H1 (cell line): ENCODE data around the gene GSTA3. TPM values are rescaled to one million over a fixed set of nuclear protein-coding genes. Genes with fewer than 3 reads are reported as not detected.

Experiments
- CTCF ChIA-PET: fragments of 300-600 bp; sonication (Branson Sonifier 250); formaldehyde crosslinking; loops from one replicate; lab custom pipeline; 2021; ENCODE audit not compliant: partially characterized antibody; lab: Charles Lee
- POLR2A ChIA-PET: fragments of 300-600 bp; sonication (Branson Sonifier 250); formaldehyde crosslinking; loops from one replicate; lab custom pipeline; 2021; ENCODE audit warnings: inconsistent platforms; ENCODE audit not compliant: partially characterized antibody; lab: Charles Lee
- DNase-seq, 2 experiments: peaks; one replicate each; pipeline versions ENCODE4 v3.0.0 to v3.0.0-alpha.2; 2010 to 2022; ENCODE audit warnings: low spot score in 2 of 2, low read depth in 1 of 2, mixed read lengths in 1 of 2
- FAIRE-seq: peaks from 2 replicates; lab custom pipeline; 2011; peaks lifted over from hg19 to GRCh38; lab: Jason Lieb, UNC
- H2AFZ ChIP-seq: 2 replicates; pipeline ENCODE4 v1.8.1; 2012; ENCODE audit warnings: low read length, inconsistent platforms
- H2AK5ac ChIP-seq: 2 replicates; pipeline ENCODE4 v1.6.1; 2013; ENCODE audit warnings: low read depth, low read length
- H2BK120ac ChIP-seq: replicated peaks from 2 replicates; pipeline ENCODE3; 2013; ENCODE audit warnings: low read depth, low read length, inconsistent platforms
- H2BK12ac ChIP-seq: 2 replicates; pipeline ENCODE4 v1.6.1; 2013; ENCODE audit warnings: low read depth, low read length
- H2BK15ac ChIP-seq: 2 replicates; pipeline ENCODE4 v1.6.1; 2013; ENCODE audit warnings: low read length
- H2BK20ac ChIP-seq: 2 replicates; pipeline ENCODE4 v1.6.1; 2013; ENCODE audit warnings: low read length
- H2BK5ac ChIP-seq: 2 replicates; pipeline ENCODE4 v1.6.1; 2013; ENCODE audit warnings: low read depth, low read length
- H3K14ac ChIP-seq: 2 replicates; pipeline ENCODE4 v1.6.1; 2013; ENCODE audit warnings: inconsistent platforms; ENCODE audit not compliant: insufficient read length
- H3K18ac ChIP-seq: 2 replicates; pipeline ENCODE4 v1.6.1; 2013; ENCODE audit warnings: low read length; ENCODE audit errors: extremely low read depth
- H3K23ac ChIP-seq: 2 replicates; pipeline ENCODE4 v1.6.1; 2013; ENCODE audit warnings: inconsistent platforms; ENCODE audit not compliant: insufficient read length
- H3K23me2 ChIP-seq: 2 replicates; pipeline ENCODE4 v1.6.1; 2013; ENCODE audit warnings: low read depth, low read length
- H3K27ac ChIP-seq: 2 replicates; pipeline ENCODE4 v1.6.1; 2011; ENCODE audit warnings: low read depth, low read length, inconsistent platforms
- H3K27me3 ChIP-seq, 4 experiments: replicated peaks in 1 of 4; 1 replicate in 1 of 4; 2 replicates in 3 of 4; pipeline versions ENCODE4 v1.6.1 to v1.8.1; 2011 to 2013; ENCODE audit warnings: low read length in 3 of 4, mild to moderate bottlenecking in 3 of 4, inconsistent platforms in 2 of 4, mixed read lengths in 2 of 4, moderate library complexity in 1 of 4; ENCODE audit not compliant: control insufficient read depth in 3 of 4, insufficient read depth in 3 of 4; ENCODE audit errors: extremely low read depth in 1 of 4
- H3K36me3 ChIP-seq, 4 experiments: 2 replicates each; pipeline versions ENCODE4 v1.6.1 to v1.8.1; 2011 to 2013; ENCODE audit warnings: mild to moderate bottlenecking in 4 of 4, low read length in 3 of 4, moderate library complexity in 2 of 4, control low read depth in 1 of 4, inconsistent platforms in 1 of 4; ENCODE audit not compliant: insufficient read depth in 4 of 4, control insufficient read depth in 2 of 4
- H3K4ac ChIP-seq: replicated peaks from 2 replicates; pipeline ENCODE3; 2013; ENCODE audit warnings: low read length, low read depth, mixed read lengths, inconsistent platforms; ENCODE audit not compliant: insufficient read length
- H3K4me1 ChIP-seq, 4 experiments: replicated peaks in 1 of 4; 1 replicate in 1 of 4; 2 replicates in 3 of 4; pipeline versions ENCODE4 v1.6.1 to v1.8.1; 2011 to 2013; ENCODE audit warnings: low read length in 3 of 4, inconsistent platforms in 2 of 4, mixed read lengths in 1 of 4; ENCODE audit not compliant: insufficient read depth in 4 of 4, control insufficient read depth in 3 of 4
- H3K4me2 ChIP-seq, 2 experiments: 2 replicates each; pipeline versions ENCODE4 v1.6.1 to v1.8.1; 2011 to 2013; ENCODE audit warnings: low read depth in 2 of 2, low read length in 2 of 2, control low read depth in 1 of 2, inconsistent platforms in 1 of 2, mild to moderate bottlenecking in 1 of 2; ENCODE audit not compliant: insufficient read depth in 1 of 2
- H3K4me3 ChIP-seq, 4 experiments: fragments of 200-600, 300-600 bp in 1 of 4; sonication (generic), shearing (Covaris generic), sonication (Bioruptor Twin) in 1 of 4; 2 replicates each; pipeline versions ENCODE4 v1.5.1 to v1.8.1; 2011 to 2016; ENCODE audit warnings: low read length in 4 of 4, low read depth in 3 of 4, control low read depth in 2 of 4, inconsistent platforms in 2 of 4, mild to moderate bottlenecking in 2 of 4, mixed read lengths in 1 of 4, moderate library complexity in 1 of 4; ENCODE audit not compliant: insufficient read depth in 2 of 4; ENCODE audit errors: extremely low read depth in 1 of 4
- H3K56ac ChIP-seq: replicated peaks from 2 replicates; pipeline ENCODE3; 2013; ENCODE audit warnings: low read depth, mild to moderate bottlenecking, mixed read lengths, low read length, inconsistent platforms; ENCODE audit not compliant: insufficient read length
- H3K79me1 ChIP-seq: 2 replicates; pipeline ENCODE4 v1.6.1; 2013; ENCODE audit warnings: low read depth, low read length, control low read depth
- H3K79me2 ChIP-seq, 2 experiments: 2 replicates each; pipeline versions ENCODE4 v1.6.1 to v1.8.1; 2012 to 2013; ENCODE audit warnings: low read length in 2 of 2, mild to moderate bottlenecking in 2 of 2, inconsistent platforms in 1 of 2; ENCODE audit not compliant: insufficient read depth in 2 of 2, control insufficient read depth in 1 of 2
- H3K9ac ChIP-seq, 4 experiments: replicated peaks in 1 of 4; 1 replicate in 1 of 4; 2 replicates in 3 of 4; pipeline versions ENCODE4 v1.6.1 to v1.8.1; 2011 to 2013; ENCODE audit warnings: low read depth in 3 of 4, low read length in 3 of 4, control low read depth in 2 of 4, mild to moderate bottlenecking in 2 of 4, moderate library complexity in 2 of 4, inconsistent platforms in 1 of 4; ENCODE audit errors: extremely low read depth in 1 of 4
- H3K9me3 ChIP-seq, 2 experiments: 2 replicates each; pipeline versions ENCODE4 v1.6.1 to v1.8.1; 2012 to 2013; ENCODE audit warnings: mild to moderate bottlenecking in 2 of 2, moderate library complexity in 2 of 2, control low read depth in 1 of 2, inconsistent platforms in 1 of 2, low read depth in 1 of 2, low read length in 1 of 2, mixed read lengths in 1 of 2; ENCODE audit not compliant: insufficient read depth in 2 of 2
- H4K20me1 ChIP-seq, 2 experiments: replicated peaks in 1 of 2; 2 replicates each; pipeline versions ENCODE3 to v1.8.1; 2011 to 2013; ENCODE audit warnings: inconsistent platforms in 2 of 2, low read length in 2 of 2, mild to moderate bottlenecking in 1 of 2; ENCODE audit not compliant: insufficient read depth in 2 of 2, control insufficient read depth in 1 of 2
- H4K5ac ChIP-seq: 2 replicates; pipeline ENCODE4 v1.6.1; 2013; ENCODE audit warnings: low read length, low read depth, mixed read lengths, inconsistent platforms; ENCODE audit not compliant: insufficient read length
- H4K8ac ChIP-seq: 2 replicates; pipeline ENCODE4 v1.8.0; 2013; ENCODE audit warnings: mild to moderate bottlenecking, moderate library complexity, low read length, inconsistent platforms; ENCODE audit not compliant: insufficient read depth; ENCODE audit errors: extremely low read depth
- H4K91ac ChIP-seq: replicated peaks from 2 replicates; pipeline ENCODE3; 2013; ENCODE audit warnings: low read length, mixed read lengths, inconsistent platforms; ENCODE audit not compliant: insufficient read length
- CTCF ChIP-seq, 3 experiments: IDR thresholded peaks; 1 replicate in 2 of 3; 2 replicates in 1 of 3; pipeline versions ENCODE4 v1.5.1 to v1.6.1; 2011; ENCODE audit warnings: low read length in 3 of 3, mild to moderate bottlenecking in 3 of 3, inconsistent platforms in 2 of 3, low read depth in 1 of 3, moderate library complexity in 1 of 3; ENCODE audit not compliant: insufficient read depth in 1 of 3; ENCODE audit errors: control extremely low read depth in 1 of 3
- E2F6 ChIP-seq: IDR thresholded peaks from 2 replicates; pipeline ENCODE4 v1.6.1; 2012; ENCODE audit warnings: inconsistent platforms
- HDAC2 ChIP-seq, 2 experiments: fragments of 300-600 bp in 1 of 2; sonication (generic) in 1 of 2; IDR thresholded peaks; 2 replicates each; pipeline ENCODE4 v1.6.1; 2011 to 2012; ENCODE audit warnings: low read depth in 2 of 2, low read length in 2 of 2, mild to moderate bottlenecking in 2 of 2, moderate library complexity in 2 of 2, borderline replicate concordance in 1 of 2, inconsistent platforms in 1 of 2
- MAX ChIP-seq: IDR thresholded peaks from 2 replicates; pipeline ENCODE4 v1.6.1; 2012; ENCODE audit warnings: inconsistent platforms
- RAD21 ChIP-seq, 2 experiments: IDR thresholded peaks in 1 of 2; conservative IDR thresholded peaks in 1 of 2; 2 replicates each; pipeline ENCODE4 v1.6.1; 2011; ENCODE audit warnings: low read depth in 2 of 2, low read length in 2 of 2, improper control_type of control experiment in 1 of 2, inconsistent platforms in 1 of 2, mild to moderate bottlenecking in 1 of 2, moderate library complexity in 1 of 2
- WGBS, 2 experiments: shearing (Covaris generic) in 1 of 2; methylation state at CpG; one replicate each; pipeline versions ENCODE4 v1.1.6 to v1.1.7; 2013 to 2015; ENCODE audit warnings: low lambda C conversion rate in 2 of 2, mixed read lengths in 2 of 2, inconsistent platforms in 1 of 2, low coverage in 1 of 2, missing lambda C conversion rate in 1 of 2; ENCODE audit not compliant: insufficient replicate concordance in 2 of 2, insufficient coverage in 1 of 2, insufficient read length in 1 of 2; ENCODE audit errors: extremely low coverage in 1 of 2, missing lambda C conversion rate in 1 of 2; 5-methylcytosine and 5-hydroxymethylcytosine counted together
- polyA plus RNA-seq, 7 experiments: library from polyadenylated mRNA; depleted of rRNA in 3 of 7; stranded (reverse) in 5 of 7; unstranded in 2 of 7; fragments of >200 nt in 5 of 7; fragments of 200-250 nt in 2 of 7; gene quantifications; 1 replicate in 5 of 7; 2 replicates in 1 of 7; 4 replicates in 1 of 7; pipeline versions ENCODE4 v1.2.1 to v1.2.3, GENCODE V29; 2011 to 2013; ENCODE audit warnings: missing spikeins in 2 of 7, mixed read lengths in 2 of 7
- total RNA-seq: library from RNA; stranded (reverse); fragmentation: NEBNext Ultra II Directional; extraction: Animal tissue kit (Norgen Biotek cat#: 25700); gene quantifications from 2 replicates; pipeline ENCODE4 v1.2.1, GENCODE V29; 2021

GSTA3 gene
- total and polyA plus RNA-seq, 2 of the 8 experiments (the other 6 are each of a cell fraction or from before 2014, with no cell fraction given), result not detected

- WGBS, 2 experiments, result 50% methylated on average over 6 of the region's 6 CpGs; no CpG with 5 or more reads in 1 of the 2 experiments
- FAIRE-seq, result peak; percentile 86
These were observed 4.8 kb downstream of the GSTA3 start for GRCh38 chr6:52904562-52905279.

More at GRCh38 chr6:52904562-52905279, 4.8 kb downstream of the GSTA3 start:
- Histone ChIP-seq H3K4me3 (no peak overlapping the region), H3K23ac (no peak overlapping the region), H3K79me2 (no peaks in the 10 kb centered on the region), H3K36me3 (no peaks in the 10 kb centered on the region), H3K18ac (no peak overlapping the region), H2AK5ac (no peak overlapping the region), H3K14ac (no peak overlapping the region), H3K56ac (no peak overlapping the region), H2BK120ac (no peak overlapping the region), H2BK15ac (no peak overlapping the region), H2BK20ac (no peak overlapping the region), H2BK12ac (no peak overlapping the region), H3K27me3 (no peaks in the 10 kb centered on the region), H2AFZ (peak overlapping the region; percentile 74; the same call in 1 of the 2 replicates), H3K4ac (no peak overlapping the region), H3K9me3 (no peaks in the 10 kb centered on the region), H3K4me2 (no peak overlapping the region), H4K91ac (no peak overlapping the region), H4K20me1 (no peaks in the 10 kb centered on the region), H3K79me1 (no peaks in the 10 kb centered on the region), H3K9ac (no peak overlapping the region), H4K5ac (no peak overlapping the region), H3K23me2 (no peaks in the 10 kb centered on the region), H3K27ac (no peak overlapping the region), H2BK5ac (no peak overlapping the region), H4K8ac (no peak overlapping the region; the same call in 1 of the 2 replicates), H3K4me1 (no peaks in the 10 kb centered on the region)
- TF ChIP-seq HDAC2 (IDR thresholded peaks at IDR 0.05; ENCODE audit: borderline replicate concordance in 1 of 2, low read depth in 2 of 2, low read length in 2 of 2), result 0 out of 4 replicates have a peak, but pooled peaks of 1 of the 2 experiments have one; percentile 56
- TF ChIP-seq E2F6, result no peak
- 0 out of 2 replicates have a peak, but pooled peaks have one; percentile 27 for TF ChIP-seq MAX
- peak; percentile 47 to 77 (median 65) for TF ChIP-seq CTCF (IDR thresholded peaks at IDR 0.05; ENCODE audit: control extremely low read depth in 1 of 3, insufficient read depth in 1 of 3, low read depth in 1 of 3, low read length in 3 of 3)
- peak; percentile 68 to 77 for TF ChIP-seq RAD21 (IDR thresholded peaks at IDR 0.05 in 1 of 2, conservative IDR thresholded peaks at IDR 0.05 in 1 of 2; ENCODE audit: low read depth in 2 of 2, low read length in 2 of 2)
- DNase-seq, result peak in 1 of 2 experiments; percentile 62
- CTCF ChIA-PET, result interaction anchor here (0.9 to 3.2 kb wide), 7 partner anchors 10 to 90 kb away, joined by 3 to 10 read pairs (median 3); partner anchors contain the start of gene GSTA4
- POLR2A ChIA-PET, result no interaction called here
